Measurements from ENCODE around the gene MCEE.
"Not testable (repeated sequence)": the region's sequence is repeated elsewhere in the genome, so short reads cannot be mapped to it uniquely, and the experiment has no call there.

Gene MCEE

GRCh38 chr2:71102981-71103681 lies 26.9 kb downstream of the MCEE start:
- Histone ChIP-seq H3K4me3 (ENCODE audit: control insufficient read depth in 1 of 7, extremely low read depth in 1 of 7, insufficient read depth in 4 of 7, low read depth in 2 of 7, low read length in 6 of 7) (no peak overlapping the region), H3K27ac (ENCODE audit: insufficient read depth in 1 of 2, low read depth in 1 of 2, low read length in 2 of 2, poor library complexity in 1 of 2, severe bottlenecking in 2 of 2) (no peak overlapping the region), H3K4me1 (ENCODE audit: control extremely low read depth in 1 of 4, control insufficient read depth in 4 of 4, insufficient read depth in 4 of 4, low read length in 3 of 4) (peaks cover 0 to 11% (median 6%) of the 10 kb centered on the region in 4 experiments), H3K9me3 (ENCODE audit: control extremely low read depth in 1 of 5, control insufficient read depth in 4 of 5, insufficient read depth in 2 of 5, low read depth in 1 of 5, low read length in 4 of 5) (peaks cover 0 to 3% (median 0%) of the 10 kb centered on the region in 5 experiments), H3K36me3 (ENCODE audit: control insufficient read depth in 4 of 4, insufficient read depth in 4 of 4, low read length in 3 of 4) (no peaks in the 10 kb centered on the region), H3K27me3 (replicated peaks in 2 of 5; ENCODE audit: control insufficient read depth in 4 of 5, insufficient read depth in 5 of 5, low read length in 4 of 5) (no peaks in the 10 kb centered on the region)
- ChIA-PET CTCF (interaction anchor here (1.1 to 1.8 kb wide), 3 partner anchors 12 to 87 kb away, joined by 3 to 6 read pairs (median 3); partner anchors contain the start of gene MCEE), POLR2A (no interaction called here)
- DNase-seq = no peak
- WGBS (ENCODE audit: insufficient coverage) = 84% methylated on average over 5 of the region's 6 CpGs

GRCh38 chr2:71101656-71102055 lies 28.4 kb downstream of the MCEE start:
- H3K4me3 ChIP-seq (ENCODE audit: control insufficient read depth in 1 of 7, extremely low read depth in 1 of 7, insufficient read depth in 4 of 7, low read depth in 2 of 7, low read length in 6 of 7) = no peak overlapping the region
- 57% methylated on average over 1 of the region's 2 CpGs for WGBS (ENCODE audit: insufficient coverage)
- peaks cover 0 to 3% (median 0%) of the 10 kb centered on the region in 5 experiments for H3K9me3 ChIP-seq (ENCODE audit: control extremely low read depth in 1 of 5, control insufficient read depth in 4 of 5, insufficient read depth in 2 of 5, low read depth in 1 of 5, low read length in 4 of 5)
- DNase-seq = peak; percentile 11 to 57 (median 47)
- no peaks in the 10 kb centered on the region for H3K27me3 ChIP-seq (replicated peaks in 2 of 5; ENCODE audit: control insufficient read depth in 4 of 5, insufficient read depth in 5 of 5, low read length in 4 of 5)
- ChIA-PET CTCF (interaction anchor here (1.0 to 3.4 kb wide), 6 partner anchors 8 to 100 kb away, joined by 3 to 42 read pairs (median 5); partner anchors contain the start of gene NAGK), POLR2A (interaction anchor here (0.9 kb wide), 2 partner anchors 29 to 33 kb away, joined by 3 to 7 read pairs; partner anchors contain the start of gene NAGK)
- H3K27ac ChIP-seq (ENCODE audit: insufficient read depth in 1 of 2, low read depth in 1 of 2, low read length in 2 of 2, poor library complexity in 1 of 2, severe bottlenecking in 2 of 2) = no peak overlapping the region
- H3K4me1 ChIP-seq (ENCODE audit: control extremely low read depth in 1 of 4, control insufficient read depth in 4 of 4, insufficient read depth in 4 of 4, low read length in 3 of 4) = peaks cover 0 to 11% (median 6%) of the 10 kb centered on the region in 4 experiments
- no peaks in the 10 kb centered on the region for H3K36me3 ChIP-seq (ENCODE audit: control insufficient read depth in 4 of 4, insufficient read depth in 4 of 4, low read length in 3 of 4)

- ChIA-PET CTCF (interaction anchor here (0.7 to 3.4 kb wide), 18 partner anchors 9 to 99 kb away, joined by 3 to 42 read pairs (median 4); partner anchors contain the start of genes MCEE, MPHOSPH10 and NAGK), POLR2A (no interaction called here)
- Histone ChIP-seq H3K9me3 (ENCODE audit: control extremely low read depth in 1 of 5, control insufficient read depth in 4 of 5, insufficient read depth in 2 of 5, low read depth in 1 of 5, low read length in 4 of 5) (peaks cover 0 to under 1% (median 0%) of the 10 kb centered on the region in 5 experiments), H3K4me3 (ENCODE audit: control insufficient read depth in 1 of 7, extremely low read depth in 1 of 7, insufficient read depth in 4 of 7, low read depth in 2 of 7, low read length in 6 of 7) (no peak overlapping the region), H3K27me3 (replicated peaks in 2 of 5; ENCODE audit: control insufficient read depth in 4 of 5, insufficient read depth in 5 of 5, low read length in 4 of 5) (no peaks in the 10 kb centered on the region), H3K27ac (ENCODE audit: insufficient read depth in 1 of 2, low read depth in 1 of 2, low read length in 2 of 2, poor library complexity in 1 of 2, severe bottlenecking in 2 of 2) (no peak overlapping the region), H3K4me1 (ENCODE audit: control extremely low read depth in 1 of 4, control insufficient read depth in 4 of 4, insufficient read depth in 4 of 4, low read length in 3 of 4) (peaks cover 0 to 11% (median 6%) of the 10 kb centered on the region in 4 experiments), H3K36me3 (ENCODE audit: control insufficient read depth in 4 of 4, insufficient read depth in 4 of 4, low read length in 3 of 4) (no peaks in the 10 kb centered on the region)
- WGBS (ENCODE audit: insufficient coverage) = no CpG with 5 or more reads among the region's 3 CpGs
- DNase-seq = peak; percentile 56 to 68 (median 60)
These were observed 29.6 kb downstream of the MCEE start for GRCh38 chr2:71100195-71100964.

GRCh38 chr2:71092491-71093260 lies 37.4 kb downstream of the MCEE start:
- H3K36me3 ChIP-seq (ENCODE audit: control insufficient read depth in 4 of 4, insufficient read depth in 4 of 4, low read length in 3 of 4); POLR2A ChIA-PET; H3K27me3 ChIP-seq (replicated peaks in 2 of 5; ENCODE audit: control insufficient read depth in 4 of 5, insufficient read depth in 5 of 5, low read length in 4 of 5); H3K4me3 ChIP-seq (ENCODE audit: control insufficient read depth in 1 of 7, extremely low read depth in 1 of 7, insufficient read depth in 4 of 7, low read depth in 2 of 7, low read length in 6 of 7); DNase-seq; H3K4me1 ChIP-seq (ENCODE audit: control extremely low read depth in 1 of 4, control insufficient read depth in 4 of 4, insufficient read depth in 4 of 4, low read length in 3 of 4); H3K9me3 ChIP-seq (ENCODE audit: control extremely low read depth in 1 of 5, control insufficient read depth in 4 of 5, insufficient read depth in 2 of 5, low read depth in 1 of 5, low read length in 4 of 5); H3K27ac ChIP-seq (ENCODE audit: insufficient read depth in 1 of 2, low read depth in 1 of 2, low read length in 2 of 2, poor library complexity in 1 of 2, severe bottlenecking in 2 of 2): not testable (repeated sequence)
- CTCF ChIA-PET = interaction anchor here (1.0 to 1.3 kb wide), 2 partner anchors 22 to 38 kb away, joined by 3 read pairs; partner anchors contain the start of gene MPHOSPH10
- over 99% methylated on average over 26 of the region's 33 CpGs for WGBS (ENCODE audit: insufficient coverage)

- CTCF ChIA-PET = interaction anchor here (1.0 to 1.7 kb wide), 4 partner anchors 8 to 39 kb away, joined by 3 to 6 read pairs (median 4); partner anchors contain the start of gene MPHOSPH10
- H3K27ac ChIP-seq (ENCODE audit: insufficient read depth in 1 of 2, low read depth in 1 of 2, low read length in 2 of 2, poor library complexity in 1 of 2, severe bottlenecking in 2 of 2); POLR2A ChIA-PET; H3K36me3 ChIP-seq (ENCODE audit: control insufficient read depth in 4 of 4, insufficient read depth in 4 of 4, low read length in 3 of 4); H3K4me1 ChIP-seq (ENCODE audit: control extremely low read depth in 1 of 4, control insufficient read depth in 4 of 4, insufficient read depth in 4 of 4, low read length in 3 of 4); DNase-seq; H3K4me3 ChIP-seq (ENCODE audit: control insufficient read depth in 1 of 7, extremely low read depth in 1 of 7, insufficient read depth in 4 of 7, low read depth in 2 of 7, low read length in 6 of 7); H3K9me3 ChIP-seq (ENCODE audit: control extremely low read depth in 1 of 5, control insufficient read depth in 4 of 5, insufficient read depth in 2 of 5, low read depth in 1 of 5, low read length in 4 of 5); H3K27me3 ChIP-seq (replicated peaks in 2 of 5; ENCODE audit: control insufficient read depth in 4 of 5, insufficient read depth in 5 of 5, low read length in 4 of 5): not testable (repeated sequence)
- 94% methylated on average over 7 of the region's 9 CpGs for WGBS (ENCODE audit: insufficient coverage)
These were observed 38.2 kb downstream of the MCEE start for GRCh38 chr2:71091808-71092207.

- POLR2A ChIA-PET, CTCF ChIA-PET: not testable (repeated sequence)
- 86% methylated on average over 9 of the region's 14 CpGs for WGBS (ENCODE audit: insufficient coverage)
These were observed 40.6 kb downstream of the MCEE start for GRCh38 chr2:71089475-71089874.

More at GRCh38 chr2:71089475-71089874, 40.6 kb downstream of the MCEE start:
- not testable (repeated sequence) for H3K36me3 ChIP-seq (ENCODE audit: control insufficient read depth in 4 of 4, insufficient read depth in 4 of 4, low read length in 3 of 4); H3K4me1 ChIP-seq (ENCODE audit: control extremely low read depth in 1 of 4, control insufficient read depth in 4 of 4, insufficient read depth in 4 of 4, low read length in 3 of 4); H3K27me3 ChIP-seq (replicated peaks in 2 of 5; ENCODE audit: control insufficient read depth in 4 of 5, insufficient read depth in 5 of 5, low read length in 4 of 5); H3K9me3 ChIP-seq (ENCODE audit: control extremely low read depth in 1 of 5, control insufficient read depth in 4 of 5, insufficient read depth in 2 of 5, low read depth in 1 of 5, low read length in 4 of 5); H3K27ac ChIP-seq (ENCODE audit: insufficient read depth in 1 of 2, low read depth in 1 of 2, low read length in 2 of 2, poor library complexity in 1 of 2, severe bottlenecking in 2 of 2); H3K4me3 ChIP-seq (ENCODE audit: control insufficient read depth in 1 of 7, extremely low read depth in 1 of 7, insufficient read depth in 4 of 7, low read depth in 2 of 7, low read length in 6 of 7); DNase-seq

Measured in common myeloid progenitor, CD34-positive (primary cell).